HG03442 (cell line): ENCODE results near the gene ABAT.

Experiments used
- ATAC-seq: cut with Tn5 transposase; IDR thresholded peaks from one replicate; pipeline ENCODE4 v1.9.1; 2021; ENCODE audit warnings: mild to moderate bottlenecking, moderate library complexity; ENCODE audit not compliant: unreplicated experiment

The ABAT gene

DNA sequence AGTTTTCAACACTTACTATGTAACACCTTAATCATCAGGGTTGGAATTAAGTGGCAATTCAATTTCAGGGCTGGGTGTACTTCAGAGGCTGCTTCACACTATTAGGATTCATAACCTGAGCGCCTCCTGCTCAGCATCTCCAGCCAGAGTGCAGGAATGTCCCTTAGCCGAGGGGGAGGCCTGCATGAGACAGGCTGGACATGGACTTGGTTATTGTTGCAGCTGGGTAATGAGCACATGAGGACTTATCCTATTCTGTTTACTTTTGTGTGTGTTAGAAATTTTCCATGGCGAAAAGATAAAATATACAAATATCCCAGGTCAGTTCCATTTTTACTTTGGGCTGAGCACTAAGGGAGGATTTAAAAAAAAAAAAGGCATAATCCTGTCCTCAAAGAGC, 133.6 kb downstream of the ABAT start:
- ATAC-seq: no peak

DNA sequence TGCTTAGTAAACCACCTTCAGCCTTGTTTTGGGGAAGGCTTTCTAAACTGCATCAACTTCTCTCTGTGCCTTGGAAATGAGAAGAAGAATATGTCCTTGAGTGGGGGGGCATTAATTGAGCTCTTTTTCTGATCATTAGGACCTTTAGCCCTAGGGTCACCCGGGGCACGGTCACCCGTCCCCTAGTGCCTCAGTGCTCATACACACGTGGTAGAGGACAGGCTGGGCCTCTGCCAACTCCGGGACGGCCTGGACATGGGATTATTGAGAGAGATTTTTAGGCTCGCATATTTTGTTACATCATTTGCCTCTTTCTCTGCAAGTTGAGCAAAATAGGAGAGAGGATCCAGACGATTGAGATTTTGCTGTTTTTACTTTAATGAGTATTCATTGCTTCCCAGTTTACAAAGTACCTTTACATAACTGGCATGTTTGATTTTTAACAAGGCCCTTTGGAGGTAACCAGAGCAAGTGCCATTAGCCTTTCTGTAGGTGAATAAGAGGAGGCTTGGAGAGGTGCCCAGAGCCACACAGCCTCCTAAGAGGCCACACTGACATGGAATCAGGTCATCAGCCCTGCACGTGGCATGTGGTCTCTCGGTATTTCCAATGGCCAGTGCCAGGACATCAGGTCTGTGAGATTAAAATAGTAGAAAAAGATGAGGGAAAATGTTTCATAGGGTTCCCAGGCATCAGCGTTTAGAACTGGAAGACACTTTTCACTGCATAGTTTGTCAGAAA, 134.4 kb downstream of the ABAT start:
- no peak for ATAC-seq

DNA sequence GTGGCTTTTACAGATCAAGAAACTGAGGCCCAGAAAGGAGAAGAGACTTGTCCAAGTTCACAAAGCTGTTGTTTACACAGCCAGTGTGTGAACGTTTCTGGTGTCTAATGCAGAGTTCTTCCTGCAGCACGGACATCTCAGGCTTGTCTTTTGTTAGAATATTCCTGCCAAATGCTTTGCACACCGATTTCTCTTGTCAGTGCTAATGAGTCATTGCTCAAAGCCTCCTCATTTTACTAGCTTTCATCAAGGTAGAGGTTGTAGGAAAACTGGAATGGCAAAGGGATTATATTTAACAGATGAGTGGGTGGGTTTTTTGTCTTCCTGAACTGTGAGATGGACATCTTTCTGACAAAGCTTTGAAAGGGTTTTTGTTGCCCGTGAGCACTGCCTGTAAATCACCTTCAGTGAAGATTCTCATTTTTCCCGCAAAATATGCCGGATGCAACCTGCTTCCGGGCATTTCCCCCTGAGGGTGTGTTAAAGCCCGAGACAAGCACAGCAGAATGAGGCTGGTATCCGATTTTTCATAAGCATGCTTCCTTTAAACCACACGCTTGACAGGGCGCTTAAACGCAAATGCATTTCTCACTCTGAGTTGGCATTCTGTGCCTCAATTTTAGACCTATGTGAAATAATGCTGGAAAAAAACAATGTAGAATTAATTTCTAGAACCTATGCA, 137.9 kb downstream of the ABAT start:
- no peak for ATAC-seq

DNA sequence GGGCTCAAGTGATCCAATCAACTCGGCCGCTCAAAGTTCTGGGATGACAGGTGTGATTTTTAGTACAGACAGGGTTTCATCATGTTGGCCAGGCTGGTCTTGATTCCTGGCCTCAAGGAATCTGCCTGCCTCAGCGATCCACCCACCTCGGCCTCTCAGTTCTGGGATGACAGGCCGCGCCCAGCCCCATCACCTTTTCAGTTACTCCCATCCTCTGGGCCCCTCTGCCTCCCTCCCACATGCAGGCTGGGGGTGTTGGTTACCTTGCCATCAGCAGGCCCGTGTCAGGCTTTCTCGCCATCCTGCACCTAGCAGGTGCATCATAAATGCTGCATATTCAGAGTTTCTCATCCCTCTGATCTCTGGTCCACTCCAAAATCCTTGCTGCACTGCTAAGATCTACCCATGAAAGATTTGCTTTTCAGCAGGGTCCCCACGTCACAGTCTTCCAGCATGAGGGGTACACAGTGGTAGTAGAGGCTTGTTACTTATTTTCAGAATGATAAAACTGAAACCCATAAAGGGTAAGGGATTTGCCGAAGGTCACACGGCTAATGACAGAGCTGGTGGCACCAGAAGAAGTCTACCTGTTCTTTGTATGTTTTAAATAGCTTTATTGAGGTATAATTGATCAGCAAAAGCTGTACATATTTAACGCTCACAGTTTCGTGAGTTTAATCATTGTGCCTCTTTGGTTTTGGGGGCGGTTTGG, 139.8 kb downstream of the ABAT start:
- ATAC-seq: no peak

DNA sequence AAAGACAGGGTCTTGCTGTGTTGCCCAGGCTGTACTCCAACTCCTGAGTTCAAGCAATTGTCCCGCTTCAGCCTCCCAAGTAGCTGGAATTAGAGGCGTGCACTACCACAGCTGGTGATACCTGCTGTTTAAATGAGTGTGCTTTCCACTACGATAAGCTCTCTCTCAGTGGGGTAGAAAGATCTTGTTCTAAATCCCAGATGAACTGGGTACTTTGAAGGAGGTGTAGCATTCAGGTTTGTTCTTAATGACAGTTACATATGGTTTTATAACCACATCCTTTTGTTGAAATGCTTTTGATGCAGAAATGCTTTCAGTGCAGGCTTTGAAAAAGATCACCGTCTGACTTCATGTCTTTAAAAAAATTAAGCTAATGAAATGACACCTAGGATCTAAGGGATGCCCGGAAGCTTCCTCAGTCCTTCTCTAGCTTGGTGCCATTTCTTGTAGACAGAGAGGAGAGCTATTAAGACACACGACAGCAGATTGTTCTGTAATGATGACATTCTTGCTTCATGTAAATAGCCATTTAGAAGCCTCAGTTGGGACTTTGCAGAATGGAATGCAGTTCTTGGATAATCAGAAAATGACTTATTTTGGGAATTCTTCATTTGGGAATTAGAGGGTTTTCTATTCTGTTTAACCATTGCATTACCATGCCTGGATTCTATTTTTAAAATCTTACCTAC, 142.7 kb downstream of the ABAT start:
- ATAC-seq: no peak

DNA sequence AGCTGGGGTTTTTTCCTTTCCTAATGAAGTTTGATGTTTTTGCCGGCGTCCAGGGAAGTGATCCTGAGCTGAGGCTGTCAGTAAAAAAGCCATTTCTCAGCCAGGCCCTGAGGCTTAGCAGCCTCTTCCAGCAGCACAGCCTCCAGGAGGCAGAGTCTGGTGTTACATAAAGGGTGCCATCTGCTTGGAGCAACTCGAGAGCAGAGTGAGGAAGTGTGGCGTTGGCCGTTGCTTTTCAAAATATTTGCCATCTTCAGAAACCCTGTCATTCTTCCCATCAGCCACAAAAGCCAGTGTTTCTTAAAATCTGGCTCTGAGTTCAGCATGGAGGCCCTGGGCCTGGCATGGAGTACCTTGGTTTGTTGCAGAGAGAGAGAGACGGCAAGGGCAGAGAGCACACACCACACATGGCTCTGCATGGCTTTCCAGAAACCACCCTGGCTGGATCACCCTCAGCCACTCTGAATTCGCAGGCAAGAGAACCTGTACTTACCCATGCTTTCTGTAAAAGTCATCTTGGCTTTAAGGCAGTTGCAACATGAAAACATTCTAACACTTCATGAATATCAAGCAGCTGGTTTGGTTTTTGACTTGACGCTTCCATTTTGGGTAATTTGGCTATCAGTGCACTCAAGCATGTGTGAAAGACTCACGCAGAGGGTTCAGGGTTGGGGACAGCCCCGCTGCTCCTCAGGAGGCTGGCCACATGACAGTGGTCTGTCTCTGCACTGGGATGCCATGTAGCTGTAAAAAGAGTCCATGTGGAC, 144.3 kb downstream of the ABAT start:
- ATAC-seq: peak; percentile 88

DNA sequence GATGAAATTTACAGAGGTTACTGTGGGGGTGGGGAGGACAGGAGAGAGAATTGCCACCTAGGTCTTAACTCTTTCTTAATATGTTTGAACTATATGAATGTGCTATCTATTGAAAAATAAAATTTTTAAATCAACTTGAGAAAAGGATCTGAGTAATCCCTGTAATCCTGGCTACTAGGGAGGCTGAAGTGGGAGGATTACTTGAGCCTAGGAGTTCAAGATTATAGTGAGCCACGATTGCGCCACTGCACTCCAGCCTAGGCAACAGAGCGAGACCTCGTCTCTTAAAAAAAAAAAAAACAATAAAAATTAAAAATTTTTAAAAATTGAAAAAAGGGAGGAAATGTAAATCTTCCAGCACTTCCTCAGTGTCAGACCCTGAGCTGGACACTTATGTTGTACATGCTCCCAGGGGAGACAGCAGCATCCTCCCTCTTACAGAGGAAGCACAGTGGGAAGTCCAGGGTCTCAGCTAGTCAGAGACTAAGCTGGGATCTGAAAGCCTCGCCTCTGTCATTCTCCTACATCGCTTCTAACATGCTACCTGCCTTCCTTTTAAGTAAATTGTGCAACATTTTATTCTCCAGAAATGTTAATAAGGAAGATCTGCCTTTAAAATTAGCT, 145.1 kb downstream of the ABAT start:
- ATAC-seq: no peak

DNA sequence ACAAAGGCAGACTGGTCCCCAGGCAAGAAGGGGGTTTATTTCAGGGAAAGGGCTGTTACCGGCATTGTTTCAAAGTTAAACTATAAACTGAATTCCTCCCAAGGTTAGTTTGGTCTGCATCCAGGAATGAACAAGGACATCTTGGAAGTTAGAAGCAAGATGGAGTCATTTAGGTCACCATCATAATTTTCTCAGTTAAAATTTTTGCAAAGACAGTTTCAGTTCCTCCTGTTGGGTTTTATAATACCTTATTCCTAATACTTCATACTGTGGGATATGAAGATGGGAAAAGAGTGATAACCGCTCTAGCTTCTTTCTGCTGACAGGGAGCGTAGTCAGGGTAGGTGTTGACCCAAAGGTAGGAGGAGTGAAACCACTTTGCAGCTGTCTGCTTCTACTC, 148.0 kb downstream of the ABAT start:
- no peak for ATAC-seq

DNA sequence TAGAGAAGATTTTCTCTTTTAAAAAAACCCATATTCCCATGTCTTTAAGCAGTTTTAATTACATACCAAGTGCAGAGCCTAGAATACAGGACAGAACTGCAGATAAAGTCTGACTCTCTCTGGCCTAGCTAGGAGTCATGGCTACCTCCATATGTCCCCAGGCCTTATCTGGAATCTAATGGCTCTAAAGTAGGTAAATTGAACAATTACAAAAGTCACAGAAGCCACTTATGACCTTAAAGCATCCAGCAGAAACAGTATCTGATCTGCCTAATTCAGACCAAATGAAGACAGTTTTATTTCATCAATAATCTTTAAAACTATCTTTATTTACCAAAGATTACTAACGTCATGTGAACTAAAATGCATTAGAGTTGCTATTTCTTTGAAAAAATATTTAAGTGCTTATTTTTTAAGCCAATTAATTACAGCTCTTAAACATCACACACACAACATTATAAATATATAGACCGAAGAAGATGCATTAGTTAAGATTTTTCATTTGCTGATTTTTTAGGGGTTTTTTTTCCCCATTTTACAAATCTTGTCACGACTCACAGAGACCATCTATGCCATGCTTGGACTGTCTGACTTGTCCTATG, 152.0 kb downstream of the ABAT start:
- no peak for ATAC-seq

DNA sequence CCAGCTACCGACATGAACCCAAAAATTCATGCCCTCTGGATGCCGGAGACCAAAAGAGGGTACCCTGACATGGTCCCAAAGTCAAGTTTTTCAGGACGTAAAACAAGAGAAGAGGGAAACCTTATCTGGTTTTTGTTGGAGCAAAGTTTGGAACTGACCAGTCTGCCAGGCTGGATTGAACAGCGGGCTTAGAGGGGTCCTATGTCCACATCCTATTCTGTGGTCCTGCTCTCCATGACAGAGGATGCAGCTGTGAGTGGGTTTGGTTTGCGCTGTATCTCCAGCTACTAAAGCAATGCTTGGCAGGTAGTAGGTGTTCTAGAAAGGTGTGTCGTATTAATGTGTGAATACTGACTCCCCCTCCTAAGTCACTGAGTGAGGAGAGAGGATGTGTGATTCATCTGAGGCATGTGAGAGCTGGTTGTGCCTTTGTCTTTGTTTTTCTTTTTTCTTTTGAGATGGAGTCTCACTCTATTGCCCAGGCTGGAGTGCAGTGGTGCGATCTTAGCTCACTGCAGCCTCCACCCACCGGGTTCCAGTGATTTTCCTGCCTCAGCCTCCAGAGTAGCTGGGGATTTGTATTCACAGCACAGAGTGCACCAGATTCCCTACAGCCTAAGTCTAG, 154.2 kb downstream of the ABAT start:
- no peak for ATAC-seq

DNA sequence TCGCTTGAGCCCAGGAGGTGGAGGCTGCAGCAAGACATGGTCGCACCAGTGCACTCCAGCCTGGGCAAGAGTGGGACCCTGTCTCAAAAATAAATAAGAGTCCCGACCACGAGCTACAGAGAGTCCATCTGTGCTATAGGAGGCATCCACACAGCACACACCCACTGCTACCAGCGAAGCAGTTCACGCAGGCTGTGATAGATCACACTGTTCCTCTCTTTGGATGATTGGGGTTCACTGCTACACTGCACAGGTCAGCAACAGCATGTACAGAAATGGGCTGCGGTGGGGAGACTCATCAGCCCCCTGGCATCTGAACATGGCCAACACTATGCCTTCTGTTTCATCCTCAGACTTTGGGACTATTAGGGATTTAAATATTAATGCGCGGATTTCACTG, 157.0 kb downstream of the ABAT start:
- no peak for ATAC-seq

DNA sequence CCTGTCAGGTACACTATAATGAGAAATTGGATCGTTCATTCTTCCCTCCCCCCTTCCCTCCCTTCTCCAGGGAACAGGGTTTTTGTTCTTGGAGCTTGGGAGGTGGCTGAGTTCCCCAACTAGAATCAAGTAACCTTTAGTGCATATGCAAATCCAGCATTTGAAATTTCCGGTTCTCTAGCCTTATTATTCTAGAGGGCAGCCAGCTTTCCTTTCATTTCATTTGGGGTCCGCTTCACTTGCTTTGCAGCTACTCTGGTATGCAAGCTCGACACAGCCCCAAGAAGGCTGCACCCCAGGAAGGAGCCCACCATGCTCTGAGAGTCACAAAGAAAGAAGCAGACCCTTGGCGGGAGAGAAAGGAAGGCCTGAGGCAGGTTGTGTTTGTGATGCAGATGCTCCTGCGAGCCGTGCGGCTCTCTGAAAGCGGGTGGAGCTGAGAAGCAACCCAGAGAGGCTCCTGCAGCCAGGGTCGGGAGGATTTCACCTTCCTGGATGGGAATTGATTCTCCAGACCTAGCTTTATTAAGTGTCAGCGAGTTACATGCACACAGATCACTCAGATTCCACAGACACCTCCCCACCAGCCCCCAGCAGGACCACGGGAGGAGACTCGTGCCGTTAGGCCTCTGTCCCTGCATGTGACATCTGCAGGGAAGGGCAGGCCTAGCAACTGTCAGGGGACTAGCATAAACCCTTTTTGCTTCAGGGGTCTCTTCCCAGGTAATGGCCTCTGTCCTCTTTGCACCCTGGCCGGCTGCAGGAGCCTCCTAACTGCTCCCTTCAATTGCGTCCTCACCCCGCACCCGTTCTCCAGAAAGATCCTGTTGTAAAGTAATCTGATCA, 157.7 kb downstream of the ABAT start:
- ATAC-seq: no peak

DNA sequence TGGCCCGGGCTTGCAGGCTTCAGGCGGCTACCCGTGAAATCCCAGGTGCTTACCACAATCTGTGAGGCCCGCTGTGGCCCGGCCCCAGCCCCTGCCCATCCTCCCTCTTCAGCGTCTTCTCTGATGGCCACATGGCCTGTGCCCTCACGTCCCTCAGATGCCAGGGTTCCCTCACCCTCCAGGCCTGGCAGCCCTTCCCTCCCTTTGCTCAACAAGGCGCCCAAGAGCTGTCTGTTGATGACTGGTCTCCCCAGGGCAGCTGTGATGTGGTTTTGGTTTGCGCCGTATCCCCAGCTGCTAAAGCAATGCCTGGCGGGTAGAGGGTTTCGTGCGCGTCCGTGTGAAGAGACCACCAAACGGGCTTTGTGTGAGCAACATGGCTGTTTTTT, 158.3 kb downstream of the ABAT start:
- no peak for ATAC-seq
